Lung (tissue), 12 donors: Measurements from ENCODE around the gene C1orf56. TPM values are rescaled to one million over a fixed set of nuclear protein-coding genes. Genes with fewer than 3 reads are reported as not detected.

Experiments
- ATAC-seq: fragments of 200-7000 bp; cut with Tn5 transposase; one replicate; pipeline ENCODE4 v1.9.1; 2020; ENCODE audit warnings: moderate number of reproducible peaks; ENCODE audit not compliant: insufficient read depth, low FRiP score
- DNase-seq, 3 donors: peaks; one replicate each; pipeline ENCODE4 v3.0.0-alpha.2; 2013 to 2017
- H3K27ac ChIP-seq, 2 donors: one replicate each; pipeline ENCODE4 v1.5.1; 2013; ENCODE audit warnings: mild to moderate bottlenecking in 2 of 2, moderate library complexity in 2 of 2, control low read depth in 1 of 2, inconsistent platforms in 1 of 2, low read depth in 1 of 2, low read length in 1 of 2
- H3K27me3 ChIP-seq, 3 donors: one replicate each; pipeline ENCODE4 v1.5.1; 2013; ENCODE audit warnings: low read length in 2 of 3; ENCODE audit not compliant: control insufficient read depth in 3 of 3, insufficient read depth in 3 of 3
- H3K36me3 ChIP-seq, 4 donors: one replicate each; pipeline ENCODE4 v1.5.1; 2013; ENCODE audit warnings: low read length in 4 of 4, mild to moderate bottlenecking in 1 of 4, moderate library complexity in 1 of 4; ENCODE audit not compliant: control insufficient read depth in 4 of 4, insufficient read depth in 4 of 4
- H3K4me1 ChIP-seq, 5 donors: one replicate each; pipeline ENCODE4 v1.5.1; 2013; ENCODE audit warnings: low read length in 5 of 5, mild to moderate bottlenecking in 2 of 5, moderate library complexity in 1 of 5; ENCODE audit not compliant: control insufficient read depth in 5 of 5, insufficient read depth in 5 of 5
- H3K4me3 ChIP-seq: one replicate; pipeline ENCODE4 v1.5.1; 2013; ENCODE audit warnings: mild to moderate bottlenecking, control low read depth, moderate library complexity
- H3K9ac ChIP-seq, 2 donors: one replicate each; pipeline ENCODE4 v1.5.1; 2013; ENCODE audit warnings: low read length in 2 of 2, control low read depth in 1 of 2; ENCODE audit not compliant: insufficient read depth in 1 of 2
- H3K9me3 ChIP-seq, 4 donors: one replicate each; pipeline ENCODE4 v1.5.1; 2013; ENCODE audit warnings: low read length in 3 of 4, mild to moderate bottlenecking in 1 of 4, moderate library complexity in 1 of 4; ENCODE audit not compliant: control insufficient read depth in 4 of 4, insufficient read depth in 3 of 4
- WGBS, 2 donors: extraction: QIAGEN DNeasy Blood & Tissue Kit; methylation state at CpG; one replicate each; pipeline ENCODE4 v1.1.7; 2013; 5-methylcytosine and 5-hydroxymethylcytosine counted together
- polyA plus RNA-seq, 2 donors: library from polyadenylated mRNA; stranded (reverse); fragments of 200-250 nt; gene quantifications; one replicate each; pipeline ENCODE4 v1.2.1, GENCODE V29; 2013
- total RNA-seq, 2 donors: library from RNA; depleted of rRNA in 1 of 2; stranded (reverse); fragments of >200 nt in 1 of 2; gene quantifications; one replicate each; pipeline ENCODE4 v1.2.1, GENCODE V29; 2014 to 2021
- TF ChIP-seq, protein P1 (sequence below): IDR thresholded peaks from 2 replicates; pipeline ENCODE4 v1.5.1; 2012; ENCODE audit warnings: mild to moderate bottlenecking; ENCODE audit errors: control extremely low read depth, extremely low read depth
- donor health status: control.
- donor health status: control.
- donor health status: Bipolar disorder and iron deficiency.
- donor health status: healthy.
- donor health status: DM: yes; HTN: yes; CAD: no.

The C1orf56 gene
- total and polyA plus RNA-seq, 4 donors, result 2.3 to 4.9 (median 3.9) TPM

DNA sequence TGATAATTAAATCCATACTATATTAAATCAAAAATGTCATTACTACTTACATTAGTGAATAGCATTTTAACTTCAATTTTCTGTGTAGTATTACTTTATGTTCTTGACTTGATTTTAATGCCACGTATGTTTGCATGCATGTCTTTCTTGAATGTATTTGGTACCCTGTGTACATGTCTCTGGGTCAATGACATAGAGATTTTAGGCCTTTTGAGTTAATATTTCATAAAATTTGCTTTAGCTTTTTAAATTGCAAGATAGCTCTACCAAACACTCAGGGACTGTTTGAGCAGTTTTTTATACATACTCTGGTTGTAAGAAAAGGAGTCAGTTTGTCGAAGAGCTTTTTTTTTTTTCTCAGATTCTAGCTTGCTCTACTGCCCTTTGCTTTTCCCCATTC, 14.2 kb downstream of the C1orf56 start:
- TF ChIP-seq, protein P1, sequence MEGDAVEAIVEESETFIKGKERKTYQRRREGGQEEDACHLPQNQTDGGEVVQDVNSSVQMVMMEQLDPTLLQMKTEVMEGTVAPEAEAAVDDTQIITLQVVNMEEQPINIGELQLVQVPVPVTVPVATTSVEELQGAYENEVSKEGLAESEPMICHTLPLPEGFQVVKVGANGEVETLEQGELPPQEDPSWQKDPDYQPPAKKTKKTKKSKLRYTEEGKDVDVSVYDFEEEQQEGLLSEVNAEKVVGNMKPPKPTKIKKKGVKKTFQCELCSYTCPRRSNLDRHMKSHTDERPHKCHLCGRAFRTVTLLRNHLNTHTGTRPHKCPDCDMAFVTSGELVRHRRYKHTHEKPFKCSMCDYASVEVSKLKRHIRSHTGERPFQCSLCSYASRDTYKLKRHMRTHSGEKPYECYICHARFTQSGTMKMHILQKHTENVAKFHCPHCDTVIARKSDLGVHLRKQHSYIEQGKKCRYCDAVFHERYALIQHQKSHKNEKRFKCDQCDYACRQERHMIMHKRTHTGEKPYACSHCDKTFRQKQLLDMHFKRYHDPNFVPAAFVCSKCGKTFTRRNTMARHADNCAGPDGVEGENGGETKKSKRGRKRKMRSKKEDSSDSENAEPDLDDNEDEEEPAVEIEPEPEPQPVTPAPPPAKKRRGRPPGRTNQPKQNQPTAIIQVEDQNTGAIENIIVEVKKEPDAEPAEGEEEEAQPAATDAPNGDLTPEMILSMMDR, result no peak
- DNase-seq, result peak in 1 of 3 donors; percentile 49
- H3K4me1 ChIP-seq, result peaks cover 3 to 31% (median 8%) of the 10 kb centered on the region in 5 donors
- no peak overlapping the region for H3K4me3 ChIP-seq
- no peak for ATAC-seq
- H3K27me3 ChIP-seq, result no peaks in the 10 kb centered on the region
- peaks cover 0 to 3% (median under 1%) of the 10 kb centered on the region in 4 donors for H3K36me3 ChIP-seq
- 79 to 91% methylated on average over 2 of the region's 2 CpGs for WGBS, 2 donors
- no peaks in the 10 kb centered on the region for H3K9me3 ChIP-seq
- peak overlapping the region in 1 of 2 donors; percentile 34 for H3K9ac ChIP-seq
- H3K27ac ChIP-seq, result no peak overlapping the region

DNA sequence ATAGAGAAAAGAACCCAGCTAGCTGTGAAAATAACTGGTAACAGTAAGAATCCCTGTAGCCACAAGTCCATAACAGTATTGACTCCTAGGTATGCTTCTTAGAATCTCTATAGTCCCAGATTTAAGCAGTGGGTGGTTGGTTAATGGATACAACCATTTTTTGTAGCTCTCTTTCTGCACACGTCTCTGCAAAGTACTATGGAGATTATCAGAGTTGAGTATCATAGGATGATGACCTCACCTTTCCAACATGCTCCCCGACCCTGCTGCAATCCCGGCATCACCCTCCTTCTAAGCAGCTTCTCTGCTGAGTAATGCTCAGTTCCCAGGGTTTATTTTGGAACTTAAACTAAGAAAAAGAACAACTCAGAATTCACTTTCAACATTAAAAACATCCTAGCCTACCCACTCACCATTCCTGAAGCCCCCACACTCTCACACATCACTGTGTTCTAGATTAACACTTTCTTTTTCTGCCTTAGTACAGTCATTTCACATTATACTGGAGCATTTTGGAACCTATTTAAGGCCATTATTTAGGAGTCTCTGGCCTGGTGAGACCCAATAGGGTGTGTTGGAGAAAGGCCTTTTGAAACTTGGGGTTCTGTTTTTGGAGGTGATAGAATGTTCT, 15.3 kb downstream of the C1orf56 start:
- no peak overlapping the region for H3K4me3 ChIP-seq
- no peak for DNase-seq
- H3K27ac ChIP-seq, result no peak overlapping the region
- no peak overlapping the region for H3K9ac ChIP-seq
- H3K9me3 ChIP-seq, result no peaks in the 10 kb centered on the region
- WGBS, 2 donors, result 78 to 82% methylated on average over 3 of the region's 3 CpGs
- H3K4me1 ChIP-seq, result peaks cover 0 to 22% (median 5%) of the 10 kb centered on the region in 5 donors
- no peak for ATAC-seq
- no peaks in the 10 kb centered on the region for H3K27me3 ChIP-seq
- TF ChIP-seq, protein P1, result no peak
- H3K36me3 ChIP-seq, result peaks cover 0 to 6% (median 0%) of the 10 kb centered on the region in 4 donors

- Histone ChIP-seq H3K4me1 (peaks cover 0 to 20% (median 0%) of the 10 kb centered on the region in 5 donors), H3K27me3 (no peaks in the 10 kb centered on the region), H3K36me3 (peaks cover 0 to 6% (median 0%) of the 10 kb centered on the region in 4 donors), H3K27ac (no peak overlapping the region), H3K4me3 (no peak overlapping the region), H3K9ac (no peak overlapping the region), H3K9me3 (no peaks in the 10 kb centered on the region)
- ATAC-seq (no peak), DNase-seq (no peak)
- TF ChIP-seq, protein P1, result no peak
Observed at GRCh38 chr1:151065089-151065645, 17.6 kb downstream of the C1orf56 start.
